Transverse colon (tissue), 3 donors: Measurements from ENCODE around the gene RASL12.

Source experiments
- EP300 ChIP-seq: sonication (generic); formaldehyde crosslinking; IDR thresholded peaks from one replicate; pipeline ENCODE4 v1.6.1; 2017; ENCODE audit warnings: antibody characterized with exemption, low read depth
- POLR2A ChIP-seq: fragments of 450-650 bp; IDR thresholded peaks from one replicate; pipeline ENCODE4 v1.6.1; 2016; ENCODE audit warnings: antibody characterized with exemption, mild to moderate bottlenecking, moderate library complexity
- TF ChIP-seq, protein P1 (sequence below), 5 experiments: fragments of 200-600 bp in 3 of 5; fragments of 450-650 bp in 2 of 5; sonication (generic) in 3 of 5; IDR thresholded peaks; 1 replicate in 2 of 5; 2 replicates in 3 of 5; pipeline ENCODE4 v1.5.1; 2016 to 2017; ENCODE audit warnings: antibody characterized with exemption in 5 of 5, inconsistent platforms in 3 of 5, mild to moderate bottlenecking in 2 of 5, moderate library complexity in 1 of 5

DNA sequence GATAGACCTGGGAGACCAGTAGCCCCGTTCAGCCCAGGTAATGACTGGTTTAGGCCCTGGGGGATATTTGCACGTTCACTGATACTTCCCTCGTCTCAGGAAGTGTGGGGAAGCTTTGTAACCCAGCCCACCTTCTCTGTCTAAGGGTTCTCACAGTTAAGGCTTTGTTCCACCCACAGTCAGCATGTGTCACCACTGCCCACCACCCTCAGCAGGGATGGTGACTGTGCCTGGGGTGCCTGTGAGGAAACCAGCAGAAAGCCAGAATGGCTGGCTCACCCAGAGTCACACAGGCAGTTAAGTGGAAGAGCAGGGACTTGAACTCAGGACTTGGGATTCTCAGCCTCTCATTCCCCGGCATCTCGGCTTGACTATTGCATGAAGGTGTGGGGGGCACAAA lies 14.0 kb upstream of the RASL12 start:
- TF ChIP-seq, protein P1, sequence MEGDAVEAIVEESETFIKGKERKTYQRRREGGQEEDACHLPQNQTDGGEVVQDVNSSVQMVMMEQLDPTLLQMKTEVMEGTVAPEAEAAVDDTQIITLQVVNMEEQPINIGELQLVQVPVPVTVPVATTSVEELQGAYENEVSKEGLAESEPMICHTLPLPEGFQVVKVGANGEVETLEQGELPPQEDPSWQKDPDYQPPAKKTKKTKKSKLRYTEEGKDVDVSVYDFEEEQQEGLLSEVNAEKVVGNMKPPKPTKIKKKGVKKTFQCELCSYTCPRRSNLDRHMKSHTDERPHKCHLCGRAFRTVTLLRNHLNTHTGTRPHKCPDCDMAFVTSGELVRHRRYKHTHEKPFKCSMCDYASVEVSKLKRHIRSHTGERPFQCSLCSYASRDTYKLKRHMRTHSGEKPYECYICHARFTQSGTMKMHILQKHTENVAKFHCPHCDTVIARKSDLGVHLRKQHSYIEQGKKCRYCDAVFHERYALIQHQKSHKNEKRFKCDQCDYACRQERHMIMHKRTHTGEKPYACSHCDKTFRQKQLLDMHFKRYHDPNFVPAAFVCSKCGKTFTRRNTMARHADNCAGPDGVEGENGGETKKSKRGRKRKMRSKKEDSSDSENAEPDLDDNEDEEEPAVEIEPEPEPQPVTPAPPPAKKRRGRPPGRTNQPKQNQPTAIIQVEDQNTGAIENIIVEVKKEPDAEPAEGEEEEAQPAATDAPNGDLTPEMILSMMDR (IDR thresholded peaks at IDR 0.05) = no peak
- TF ChIP-seq EP300 = no peak
- TF ChIP-seq POLR2A = no peak
